Karpas-422 (cell line): Measurements from ENCODE around the gene MICAL2. TPM values are rescaled to one million over a fixed set of nuclear protein-coding genes. Genes with fewer than 3 reads are reported as not detected.

Source experiments
- DNase-seq: peaks from one replicate; pipeline ENCODE4 v3.0.0-alpha.2; 2015
- H2AFZ ChIP-seq: fragments of 200-600 bp; sonication (generic); 2 replicates; pipeline ENCODE4 v1.6.1; 2014; ENCODE audit warnings: antibody characterized with exemption, low read length, mixed read lengths
- H3K27ac ChIP-seq: fragments of 200-600 bp; sonication (generic); 2 replicates; pipeline ENCODE4 v1.5.1; 2014; ENCODE audit warnings: mild to moderate bottlenecking, low read length, moderate library complexity
- H3K27me3 ChIP-seq: fragments of 200-600 bp; sonication (generic); 2 replicates; pipeline ENCODE4 v1.6.1; 2014; ENCODE audit warnings: low read length, mixed read lengths
- H3K36me3 ChIP-seq: fragments of 200-600 bp; sonication (generic); 2 replicates; pipeline ENCODE4 v1.6.1; 2014; ENCODE audit warnings: low read length, mixed read lengths; ENCODE audit not compliant: insufficient read depth
- H3K4me1 ChIP-seq: fragments of 200-600 bp; sonication (generic); 2 replicates; pipeline ENCODE4 v1.6.1; 2014; ENCODE audit warnings: mild to moderate bottlenecking, low read length, mixed read lengths
- H3K4me2 ChIP-seq: fragments of 200-600 bp; sonication (generic); 2 replicates; pipeline ENCODE4 v1.6.1; 2014; ENCODE audit warnings: low read length, low read depth, mild to moderate bottlenecking; ENCODE audit not compliant: poor library complexity, severe bottlenecking
- H3K4me3 ChIP-seq: fragments of 200-600 bp; sonication (generic); 2 replicates; pipeline ENCODE4 v1.5.1; 2014; ENCODE audit warnings: mild to moderate bottlenecking, antibody characterized with exemption, low read length, mixed read lengths
- H3K79me2 ChIP-seq: fragments of 200-600 bp; sonication (generic); 2 replicates; pipeline ENCODE4 v1.6.1; 2014; ENCODE audit warnings: mild to moderate bottlenecking, low read length, mixed read lengths
- H3K9ac ChIP-seq: fragments of 200-600 bp; sonication (generic); 2 replicates; pipeline ENCODE4 v1.6.0; 2014; ENCODE audit warnings: low read length
- H3K9me2 ChIP-seq: fragments of 200-600 bp; sonication (generic), shearing (Covaris generic); replicated peaks from 2 replicates; pipeline ENCODE4 v1.6.0; 2014; ENCODE audit warnings: mild to moderate bottlenecking, low read length, moderate library complexity; ENCODE audit not compliant: insufficient read depth
- H3K9me3 ChIP-seq: fragments of 300-700, 200-600 bp; sonication (generic); 2 replicates; pipeline ENCODE4 v1.6.1; 2014; ENCODE audit warnings: low read length, mixed read lengths
- H4K20me1 ChIP-seq: fragments of 200-600 bp; sonication (generic); 2 replicates; pipeline ENCODE4 v1.6.1; 2014; ENCODE audit warnings: mild to moderate bottlenecking, antibody characterized with exemption, low read length, low read depth; ENCODE audit not compliant: insufficient read depth
- total RNA-seq: library from RNA; depleted of rRNA; stranded (reverse); fragments of >200 nt; shearing (Covaris generic); gene quantifications from 2 replicates; pipeline ENCODE4 v1.2.3, GENCODE V29; 2014; ENCODE audit warnings: low replicate concordance

The MICAL2 gene
- total RNA-seq, 1 experiment from 2014 or later: 0.93 TPM

GRCh38 chr11:12186701-12187100 lies 76.3 kb downstream of the MICAL2 start:
- no peaks in the 10 kb centered on the region for H4K20me1 ChIP-seq
- H3K36me3 ChIP-seq: no peaks in the 10 kb centered on the region
- H3K79me2 ChIP-seq: no peaks in the 10 kb centered on the region
- no peak overlapping the region for H3K4me2 ChIP-seq
- no peak overlapping the region for H3K9ac ChIP-seq
- no peaks in the 10 kb centered on the region for H3K9me3 ChIP-seq
- no peaks in the 10 kb centered on the region for H3K9me2 ChIP-seq
- H3K4me1 ChIP-seq: no peaks in the 10 kb centered on the region
- no peak overlapping the region for H2AFZ ChIP-seq
- no peak overlapping the region for H3K27ac ChIP-seq
- no peak overlapping the region for H3K4me3 ChIP-seq
- no peak for DNase-seq
- no peaks in the 10 kb centered on the region for H3K27me3 ChIP-seq

DNA sequence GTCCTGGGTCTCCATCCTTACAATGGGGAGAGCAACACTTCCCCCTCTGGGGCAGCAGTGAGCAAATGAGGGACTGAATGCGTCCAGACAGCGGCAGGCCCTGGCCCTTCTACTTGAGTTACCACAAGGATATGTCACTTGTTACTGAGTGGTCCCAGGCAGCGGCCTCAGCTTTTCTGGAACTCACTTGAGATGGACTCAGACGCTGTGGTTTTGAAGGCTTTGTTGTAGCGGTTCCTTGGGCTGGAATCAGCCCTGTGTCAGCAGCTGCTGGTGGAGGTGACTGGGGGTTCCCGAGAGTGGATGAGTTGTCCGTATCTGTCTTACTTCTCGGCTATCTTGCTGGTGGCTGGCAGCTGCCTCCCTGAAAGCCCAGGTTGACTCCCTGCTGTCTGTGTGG lies 77.0 kb downstream of the MICAL2 start:
- Histone ChIP-seq H3K79me2 (no peaks in the 10 kb centered on the region), H3K4me2 (no peak overlapping the region), H4K20me1 (no peaks in the 10 kb centered on the region), H3K9me3 (no peaks in the 10 kb centered on the region), H3K27me3 (no peaks in the 10 kb centered on the region), H2AFZ (no peak overlapping the region), H3K27ac (no peak overlapping the region), H3K9me2 (no peaks in the 10 kb centered on the region), H3K4me1 (no peaks in the 10 kb centered on the region), H3K4me3 (no peak overlapping the region), H3K9ac (no peak overlapping the region), H3K36me3 (no peaks in the 10 kb centered on the region)
- no peak for DNase-seq

DNA sequence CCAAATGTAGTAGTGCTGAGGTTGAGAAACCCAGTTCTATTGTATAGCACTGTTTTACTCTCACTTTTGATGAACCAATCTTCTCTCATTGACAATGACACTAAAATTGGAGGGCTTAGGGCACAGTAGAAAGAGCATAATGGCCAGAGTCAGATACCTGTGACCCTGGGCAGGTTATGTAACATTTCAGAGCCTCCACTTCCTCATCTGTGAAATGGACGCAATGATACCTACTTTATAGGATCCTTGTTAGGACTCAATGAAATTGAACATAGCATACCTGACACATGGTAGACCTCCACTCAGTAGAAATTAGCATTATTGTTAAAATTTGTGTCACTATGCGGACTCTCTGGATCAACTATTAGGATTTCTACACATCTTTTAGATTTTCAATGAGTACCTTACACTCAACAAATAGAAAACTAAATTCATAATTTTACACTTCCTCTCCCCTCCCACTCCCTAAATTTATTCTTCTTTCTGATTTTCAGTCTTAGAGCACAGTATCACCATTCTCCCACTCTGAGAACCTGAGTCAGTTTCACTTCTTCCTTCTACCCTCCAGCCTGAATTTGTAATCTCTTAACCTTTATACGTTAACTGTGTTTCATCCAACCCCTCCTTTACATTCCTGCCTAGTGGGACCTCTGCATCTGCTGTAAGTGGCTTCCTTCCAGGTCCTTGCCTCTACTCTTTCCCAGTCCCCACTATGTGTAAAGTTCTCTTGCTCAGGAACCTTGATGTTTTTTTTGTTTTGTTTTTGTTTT lies 78.3 kb downstream of the MICAL2 start:
- H3K4me1 ChIP-seq: no peaks in the 10 kb centered on the region
- no peaks in the 10 kb centered on the region for H4K20me1 ChIP-seq
- DNase-seq: no peak
- H2AFZ ChIP-seq: no peak overlapping the region
- no peak overlapping the region for H3K9ac ChIP-seq
- no peaks in the 10 kb centered on the region for H3K79me2 ChIP-seq
- no peaks in the 10 kb centered on the region for H3K9me2 ChIP-seq
- H3K27ac ChIP-seq: no peak overlapping the region
- H3K27me3 ChIP-seq: no peaks in the 10 kb centered on the region
- no peak overlapping the region for H3K4me3 ChIP-seq
- no peak overlapping the region for H3K4me2 ChIP-seq
- H3K36me3 ChIP-seq: no peaks in the 10 kb centered on the region
- no peaks in the 10 kb centered on the region for H3K9me3 ChIP-seq

- Histone ChIP-seq H3K9me3 (no peaks in the 10 kb centered on the region), H4K20me1 (no peaks in the 10 kb centered on the region), H3K79me2 (no peaks in the 10 kb centered on the region), H3K9me2 (no peaks in the 10 kb centered on the region), H3K27ac (no peak overlapping the region), H3K36me3 (no peaks in the 10 kb centered on the region), H3K4me3 (no peak overlapping the region), H3K9ac (no peak overlapping the region), H3K27me3 (no peaks in the 10 kb centered on the region), H3K4me2 (no peak overlapping the region), H2AFZ (no peak overlapping the region), H3K4me1 (no peaks in the 10 kb centered on the region)
- no peak for DNase-seq
Measured at GRCh38 chr11:12189543-12190235, 79.3 kb downstream of the MICAL2 start.

GRCh38 chr11:12190511-12190910 lies 80.1 kb downstream of the MICAL2 start:
- Histone ChIP-seq H3K9ac (no peak overlapping the region), H3K4me1 (no peaks in the 10 kb centered on the region), H3K27me3 (no peaks in the 10 kb centered on the region), H3K4me2 (no peak overlapping the region), H3K4me3 (no peak overlapping the region), H2AFZ (no peak overlapping the region), H3K9me3 (no peaks in the 10 kb centered on the region), H4K20me1 (no peaks in the 10 kb centered on the region), H3K79me2 (no peaks in the 10 kb centered on the region), H3K9me2 (no peaks in the 10 kb centered on the region), H3K36me3 (no peaks in the 10 kb centered on the region), H3K27ac (no peak overlapping the region)
- no peak for DNase-seq

GRCh38 chr11:12192794-12193514 lies 82.6 kb downstream of the MICAL2 start:
- H2AFZ ChIP-seq: no peak overlapping the region
- H3K9ac ChIP-seq: no peak overlapping the region
- no peak overlapping the region for H3K27ac ChIP-seq
- H3K9me3 ChIP-seq: no peaks in the 10 kb centered on the region
- H3K27me3 ChIP-seq: no peaks in the 10 kb centered on the region
- no peak overlapping the region for H3K4me2 ChIP-seq
- H3K79me2 ChIP-seq: no peaks in the 10 kb centered on the region
- DNase-seq: no peak
- H3K4me3 ChIP-seq: no peak overlapping the region
- H3K9me2 ChIP-seq: no peaks in the 10 kb centered on the region
- no peaks in the 10 kb centered on the region for H3K36me3 ChIP-seq
- H4K20me1 ChIP-seq: no peaks in the 10 kb centered on the region; the same call in 1 of the 2 replicates
- no peaks in the 10 kb centered on the region for H3K4me1 ChIP-seq

DNA sequence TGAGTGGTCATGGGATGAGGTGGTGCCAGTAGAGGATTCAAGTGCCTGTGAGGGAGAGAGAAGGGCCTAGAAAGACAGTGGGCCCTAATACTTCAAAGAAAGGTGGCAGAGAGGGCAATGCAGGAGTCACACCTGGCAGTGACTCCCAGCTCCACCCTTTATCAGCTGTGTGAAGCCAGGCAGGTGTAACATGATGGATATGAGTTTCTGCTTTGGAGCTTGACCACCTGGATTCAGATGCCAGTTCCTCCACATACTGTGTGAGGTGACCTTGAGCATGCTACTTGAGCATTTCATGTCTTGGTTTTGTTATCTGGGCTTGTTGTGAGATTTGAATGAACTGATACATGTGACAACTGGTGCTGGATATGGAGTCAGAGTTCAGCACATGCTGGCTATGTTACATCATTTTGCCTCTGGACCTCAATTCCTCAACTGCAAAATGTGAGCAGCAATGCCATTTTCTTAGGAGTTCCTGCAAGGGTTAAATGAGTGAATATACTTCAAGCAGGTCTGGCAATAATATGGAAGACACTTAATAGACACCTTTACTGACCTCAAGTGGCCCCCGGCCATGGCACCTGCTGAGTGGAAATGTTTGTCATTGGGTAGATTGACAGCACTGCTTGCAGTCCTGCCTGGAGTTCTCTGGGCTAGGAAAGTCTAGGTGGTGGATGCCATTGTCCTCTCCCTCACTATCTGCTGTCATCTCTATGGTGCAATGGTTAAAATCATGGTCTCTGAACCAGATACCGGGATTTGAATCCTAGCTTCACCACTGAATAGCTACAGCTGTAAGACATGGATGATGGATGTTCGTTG lies 83.3 kb downstream of the MICAL2 start:
- H3K9me2 ChIP-seq: no peaks in the 10 kb centered on the region
- no peaks in the 10 kb centered on the region for H3K79me2 ChIP-seq
- H3K9me3 ChIP-seq: no peaks in the 10 kb centered on the region
- H4K20me1 ChIP-seq: no peaks in the 10 kb centered on the region; the same call in 1 of the 2 replicates
- H3K36me3 ChIP-seq: no peaks in the 10 kb centered on the region
- no peak overlapping the region for H3K4me3 ChIP-seq
- H2AFZ ChIP-seq: no peak overlapping the region
- no peak for DNase-seq
- H3K27ac ChIP-seq: no peak overlapping the region
- no peak overlapping the region for H3K9ac ChIP-seq
- no peak overlapping the region for H3K4me2 ChIP-seq
- no peaks in the 10 kb centered on the region for H3K27me3 ChIP-seq
- H3K4me1 ChIP-seq: no peaks in the 10 kb centered on the region
